Choroid plexus epithelial cell (primary cell): ENCODE results near the gene ABAT.
"Not testable (repeated sequence)": the region's sequence is repeated elsewhere in the genome, so short reads cannot be mapped to it uniquely, and the experiment has no call there.

Source experiments
- DNase-seq: peaks from one replicate; pipeline ENCODE4 v3.0.0-alpha.2; 2010; ENCODE audit warnings: low read depth
- H3K4me3 ChIP-seq: 2 replicates; pipeline ENCODE4 v1.5.1; 2011; ENCODE audit warnings: low read depth, mild to moderate bottlenecking, control low read depth, low read length, moderate library complexity
- TF ChIP-seq, protein P1 (sequence below): conservative IDR thresholded peaks from 2 replicates; pipeline ENCODE4 v1.5.1; 2011; ENCODE audit warnings: low read depth, mild to moderate bottlenecking, control low read depth, inconsistent platforms, low read length, moderate library complexity

Gene ABAT

DNA sequence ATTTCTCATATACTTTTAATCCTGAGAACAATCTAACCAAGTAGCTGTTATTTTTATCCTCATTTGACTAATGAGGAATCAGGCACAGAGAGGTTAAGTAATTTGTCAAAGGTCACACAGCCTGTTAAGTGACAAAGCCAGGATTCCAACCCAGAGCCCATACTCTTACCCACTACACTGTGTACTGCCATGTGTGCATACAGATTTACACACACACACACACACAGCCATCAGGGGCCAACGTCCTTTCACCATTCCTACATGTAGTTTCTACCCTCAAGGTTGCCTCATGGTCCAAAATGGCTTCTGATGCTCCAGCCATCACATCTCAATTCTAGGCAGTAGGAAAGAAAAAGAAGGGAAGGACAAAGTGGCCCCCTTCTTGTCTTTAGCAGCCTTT lies 100.9 kb downstream of the ABAT start:
- no peak for DNase-seq
- H3K4me3 ChIP-seq: no peak overlapping the region
- TF ChIP-seq, protein P1, sequence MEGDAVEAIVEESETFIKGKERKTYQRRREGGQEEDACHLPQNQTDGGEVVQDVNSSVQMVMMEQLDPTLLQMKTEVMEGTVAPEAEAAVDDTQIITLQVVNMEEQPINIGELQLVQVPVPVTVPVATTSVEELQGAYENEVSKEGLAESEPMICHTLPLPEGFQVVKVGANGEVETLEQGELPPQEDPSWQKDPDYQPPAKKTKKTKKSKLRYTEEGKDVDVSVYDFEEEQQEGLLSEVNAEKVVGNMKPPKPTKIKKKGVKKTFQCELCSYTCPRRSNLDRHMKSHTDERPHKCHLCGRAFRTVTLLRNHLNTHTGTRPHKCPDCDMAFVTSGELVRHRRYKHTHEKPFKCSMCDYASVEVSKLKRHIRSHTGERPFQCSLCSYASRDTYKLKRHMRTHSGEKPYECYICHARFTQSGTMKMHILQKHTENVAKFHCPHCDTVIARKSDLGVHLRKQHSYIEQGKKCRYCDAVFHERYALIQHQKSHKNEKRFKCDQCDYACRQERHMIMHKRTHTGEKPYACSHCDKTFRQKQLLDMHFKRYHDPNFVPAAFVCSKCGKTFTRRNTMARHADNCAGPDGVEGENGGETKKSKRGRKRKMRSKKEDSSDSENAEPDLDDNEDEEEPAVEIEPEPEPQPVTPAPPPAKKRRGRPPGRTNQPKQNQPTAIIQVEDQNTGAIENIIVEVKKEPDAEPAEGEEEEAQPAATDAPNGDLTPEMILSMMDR: no peak

DNA sequence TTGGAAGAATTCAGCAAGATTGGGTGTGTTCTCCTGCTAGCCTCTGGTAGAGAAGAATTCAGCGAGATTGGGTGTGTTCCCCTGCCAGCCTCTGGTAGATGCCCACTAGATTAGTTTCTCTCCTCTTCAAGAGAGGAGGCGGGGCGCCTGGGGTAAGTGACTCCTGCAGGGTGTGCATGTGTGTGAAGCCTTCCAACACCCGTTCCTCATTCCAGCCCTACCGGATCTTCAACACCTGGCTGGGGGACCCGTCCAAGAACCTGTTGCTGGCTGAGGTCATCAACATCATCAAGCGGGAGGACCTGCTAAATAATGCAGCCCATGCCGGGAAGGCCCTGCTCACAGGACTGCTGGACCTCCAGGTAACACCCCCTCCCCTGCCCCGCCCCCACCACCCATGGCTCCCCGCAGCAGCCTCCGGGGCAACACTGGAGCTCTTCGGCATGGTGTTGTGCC lies 101.7 kb downstream of the ABAT start:
- TF ChIP-seq, protein P1: no peak
- H3K4me3 ChIP-seq: no peak overlapping the region
- no peak for DNase-seq

DNA sequence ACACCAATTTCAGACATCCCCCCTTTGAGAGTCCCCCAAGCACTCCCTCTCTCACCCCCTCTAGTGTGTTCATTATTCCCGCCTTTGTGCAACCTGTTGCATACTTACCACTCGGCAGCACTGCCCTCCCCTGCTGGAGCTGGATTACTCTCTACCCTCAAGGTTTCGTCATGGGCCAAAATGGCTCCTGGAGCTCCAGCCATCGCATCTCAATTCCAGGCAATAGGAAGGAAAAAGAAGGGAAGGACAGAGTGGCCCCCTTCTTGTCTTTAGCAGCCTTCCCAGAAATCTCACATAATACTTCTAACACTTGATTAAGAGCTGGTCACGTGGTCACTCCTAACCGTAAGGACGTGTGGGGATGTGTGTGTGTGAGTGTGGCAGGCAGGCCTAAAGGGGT lies 102.8 kb downstream of the ABAT start:
- TF ChIP-seq, protein P1: no peak
- H3K4me3 ChIP-seq: no peak overlapping the region
- no peak for DNase-seq

DNA sequence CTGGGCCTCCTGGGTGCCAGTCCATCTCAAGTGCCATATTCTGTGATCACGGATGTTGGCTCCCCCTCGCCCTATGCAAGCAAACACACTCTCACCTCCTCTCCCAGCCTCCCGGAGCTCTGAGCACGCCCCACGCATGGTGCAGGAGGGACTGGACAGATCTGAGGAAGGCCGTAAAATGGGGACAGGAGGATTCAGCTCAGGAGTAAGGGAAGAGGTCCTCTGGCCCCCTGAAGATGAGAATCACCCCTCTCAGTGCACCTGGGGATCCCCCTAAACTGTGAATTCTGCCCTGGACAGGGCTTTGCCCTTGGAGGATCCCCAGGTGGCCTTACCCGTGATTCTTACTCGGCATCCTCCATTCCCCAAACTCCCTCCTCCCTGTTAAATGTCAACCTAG lies 107.4 kb downstream of the ABAT start:
- TF ChIP-seq, protein P1: no peak
- H3K4me3 ChIP-seq: no peak overlapping the region
- no peak for DNase-seq

DNA sequence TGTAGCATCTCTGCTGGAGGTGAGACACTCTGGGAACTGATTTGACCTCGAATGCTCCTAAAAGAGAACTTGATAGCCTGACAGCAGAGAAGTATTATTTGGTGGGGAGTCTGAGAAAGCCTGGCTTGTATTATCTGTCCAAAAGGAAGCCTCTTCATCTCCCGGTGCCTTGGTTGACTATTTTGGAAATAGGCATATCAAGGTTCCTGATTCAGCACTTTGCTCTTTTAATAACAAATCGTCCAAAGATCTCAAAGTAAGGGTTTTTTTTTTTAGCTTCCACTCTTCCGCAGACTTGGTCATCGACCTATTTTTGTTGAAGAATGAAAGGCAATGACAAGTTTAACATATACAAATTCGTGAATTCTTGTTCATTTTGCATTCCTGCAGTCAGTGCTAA lies 108.3 kb downstream of the ABAT start:
- DNase-seq: no peak
- no peak overlapping the region for H3K4me3 ChIP-seq
- TF ChIP-seq, protein P1: no peak

DNA sequence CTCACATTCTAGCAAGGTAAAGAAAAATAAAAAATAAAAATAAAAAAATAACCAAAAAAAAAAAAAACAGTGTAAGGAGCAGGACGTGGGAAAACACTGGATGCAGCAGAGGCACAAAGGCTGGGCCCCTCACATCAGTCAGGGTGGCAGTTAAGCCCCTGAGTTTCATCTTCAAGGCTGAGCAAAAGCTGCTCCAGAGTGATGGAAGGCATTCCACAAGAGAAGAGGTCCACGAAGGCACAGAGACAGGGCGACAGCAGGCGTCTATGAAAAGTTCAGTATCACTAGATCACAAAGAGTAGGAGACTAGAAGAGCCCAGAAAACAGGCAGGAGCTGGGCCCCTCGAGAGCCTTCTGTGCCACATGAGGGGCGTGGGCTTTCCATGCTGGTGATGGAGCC lies 111.0 kb downstream of the ABAT start:
- TF ChIP-seq, protein P1: no peak
- no peak for DNase-seq
- no peak overlapping the region for H3K4me3 ChIP-seq

DNA sequence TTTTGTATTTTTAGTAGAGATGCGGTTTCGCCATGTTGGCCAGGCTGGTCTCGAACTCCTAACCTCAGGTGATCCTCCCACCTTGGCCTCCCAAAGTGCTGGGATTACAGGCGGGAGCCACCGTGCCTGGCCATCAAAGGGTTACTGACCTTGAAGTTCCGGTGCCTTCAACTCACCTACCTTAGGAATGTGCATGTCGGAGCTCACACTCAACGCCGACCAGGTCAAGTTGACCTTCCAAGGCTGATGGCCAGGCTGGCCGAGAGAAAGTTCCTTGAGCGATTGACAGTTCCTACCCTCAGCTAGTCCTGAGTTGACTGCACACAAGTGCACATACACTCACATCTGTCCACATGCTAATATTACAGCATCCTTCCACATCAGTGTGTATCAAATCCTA lies 111.9 kb downstream of the ABAT start:
- not testable (repeated sequence) for DNase-seq, H3K4me3 ChIP-seq
